Keratinocyte (primary cell): ENCODE results near the gene FOXE1. TPM values are rescaled to one million over a fixed set of nuclear protein-coding genes. Genes with fewer than 3 reads are reported as not detected.

Source experiments
- DNase-seq: peaks from one replicate; pipeline ENCODE4 v3.0.0-alpha.2; 2011; ENCODE audit warnings: low read depth, missing footprints, low spot score
- FAIRE-seq: peaks from 2 replicates; lab custom pipeline; 2011; peaks lifted over from hg19 to GRCh38; lab: Jason Lieb, UNC
- H2AFZ ChIP-seq: 2 replicates; pipeline ENCODE4 v1.6.0; 2012; ENCODE audit warnings: low read length, control low read depth, inconsistent platforms; ENCODE audit not compliant: control insufficient read depth
- H3K27ac ChIP-seq: 2 replicates; pipeline ENCODE4 v1.5.1; 2011; ENCODE audit warnings: low read length; ENCODE audit not compliant: control insufficient read depth, insufficient read depth
- H3K27me3 ChIP-seq: 3 replicates; pipeline ENCODE4 v1.6.0; 2011; ENCODE audit warnings: low read length; ENCODE audit not compliant: control insufficient read depth, insufficient read depth; ENCODE audit errors: extremely low read depth
- H3K36me3 ChIP-seq, 2 experiments: 2 replicates in 1 of 2; 3 replicates in 1 of 2; pipeline ENCODE4 v1.5.1; 2011; ENCODE audit warnings: low read length in 2 of 2, mild to moderate bottlenecking in 1 of 2; ENCODE audit not compliant: control insufficient read depth in 2 of 2, insufficient read depth in 2 of 2; ENCODE audit errors: extremely low read depth in 1 of 2
- H3K4me1 ChIP-seq: 3 replicates; pipeline ENCODE4 v1.5.1; 2011; ENCODE audit warnings: low read length; ENCODE audit not compliant: control insufficient read depth, insufficient read depth; ENCODE audit errors: extremely low read depth
- H3K4me2 ChIP-seq: 3 replicates; pipeline ENCODE4 v1.6.0; 2011; ENCODE audit warnings: low read depth, low read length; ENCODE audit not compliant: control insufficient read depth, insufficient read depth; ENCODE audit errors: extremely low read depth
- H3K4me3 ChIP-seq, 3 experiments: fragments of 200-600 bp in 1 of 3; sonication (generic) in 1 of 3; 2 replicates in 2 of 3; 3 replicates in 1 of 3; pipeline ENCODE4 v1.5.1; 2011 to 2016; ENCODE audit warnings: low read length in 3 of 3, mild to moderate bottlenecking in 3 of 3, control low read depth in 2 of 3, inconsistent platforms in 1 of 3, low read depth in 1 of 3, mixed read lengths in 1 of 3, mixed run types in 1 of 3, moderate library complexity in 1 of 3; ENCODE audit not compliant: control insufficient read depth in 2 of 3, insufficient read depth in 2 of 3; ENCODE audit errors: extremely low read depth in 1 of 3
- H3K79me2 ChIP-seq: 2 replicates; pipeline ENCODE4 v1.6.0; 2012; ENCODE audit warnings: low read length; ENCODE audit not compliant: control insufficient read depth, insufficient read depth
- H3K9ac ChIP-seq: 3 replicates; pipeline ENCODE4 v1.6.0; 2011; ENCODE audit warnings: low read length; ENCODE audit not compliant: control insufficient read depth, insufficient read depth; ENCODE audit errors: extremely low read depth
- H3K9me1 ChIP-seq: 3 replicates; pipeline ENCODE4 v1.6.0; 2011; ENCODE audit warnings: low read length; ENCODE audit not compliant: control insufficient read depth, insufficient read depth; ENCODE audit errors: extremely low read depth
- H3K9me3 ChIP-seq: 2 replicates; pipeline ENCODE4 v1.5.1; 2012; ENCODE audit warnings: low read depth, low read length; ENCODE audit not compliant: control insufficient read depth
- H4K20me1 ChIP-seq: 3 replicates; pipeline ENCODE4 v1.6.0; 2011; ENCODE audit warnings: low read length; ENCODE audit not compliant: control insufficient read depth, insufficient read depth; ENCODE audit errors: extremely low read depth
- CTCF ChIP-seq, 3 experiments: IDR thresholded peaks in 1 of 3; conservative IDR thresholded peaks in 1 of 3; optimal IDR thresholded peaks in 1 of 3; 2 replicates in 2 of 3; 3 replicates in 1 of 3; pipeline versions ENCODE3 to v1.5.1; 2011; ENCODE audit warnings: low read length in 3 of 3, mild to moderate bottlenecking in 3 of 3, moderate library complexity in 2 of 3, control low read depth in 1 of 3, inconsistent platforms in 1 of 3; ENCODE audit not compliant: insufficient read depth in 2 of 3; ENCODE audit errors: extremely low read depth in 1 of 3
- EZH2 ChIP-seq: IDR thresholded peaks from one replicate; pipeline ENCODE4 v1.6.1; 2012; ENCODE audit warnings: inconsistent platforms, mild to moderate bottlenecking, low read length, moderate library complexity
- dilution Hi-C: fragments of 300-500 bp; cut with MboI; formaldehyde crosslinking; loops from one replicate; pipeline ENCODE4 v1.7.0; 2020; ENCODE audit warnings: low sequenced_read_pairs; ENCODE audit not compliant: extremely low pct_ligation_motif_present
- polyA plus RNA-seq, 5 experiments: library from polyadenylated mRNA; depleted of rRNA in 3 of 5; stranded (reverse) in 3 of 5; stranded (forward) in 1 of 5; unstranded in 1 of 5; fragments of >200 nt; gene quantifications; 1 replicate in 1 of 5; 2 replicates in 3 of 5; 3 replicates in 1 of 5; pipeline versions ENCODE4 v1.2.1 to v1.2.3, GENCODE V29; 2011 to 2012; ENCODE audit warnings: missing spikeins in 2 of 5, low read depth in 1 of 5, low replicate concordance in 1 of 5

The FOXE1 gene
- polyA plus RNA-seq, 1 donor (not counting 4 experiments of a cell fraction or from before 2014, with no cell fraction given) = 0.97 TPM

GRCh38 chr9:97855899-97856298 lies 2.9 kb downstream of the FOXE1 start:
- Histone ChIP-seq H3K9ac (no peak overlapping the region), H3K9me3 (no peaks in the 10 kb centered on the region), H3K9me1 (no peaks in the 10 kb centered on the region), H3K4me2 (no peak overlapping the region), H3K4me3 (no peak overlapping the region), H2AFZ (no peak overlapping the region), H3K79me2 (no peaks in the 10 kb centered on the region), H3K4me1 (peaks cover 21% of the 10 kb centered on the region), H3K27me3 (peaks cover 31% of the 10 kb centered on the region), H3K36me3 (no peaks in the 10 kb centered on the region), H3K27ac (no peak overlapping the region), H4K20me1 (no peaks in the 10 kb centered on the region)
- TF ChIP-seq CTCF (optimal IDR thresholded peaks at IDR 0.05 in 1 of 3, IDR thresholded peaks at IDR 0.05 in 1 of 3, conservative IDR thresholded peaks at IDR 0.05 in 1 of 3; ENCODE audit: extremely low read depth in 1 of 3, insufficient read depth in 2 of 3, low read length in 3 of 3) (no peak), EZH2 (no peak)
- dilution Hi-C loops = loop anchor here (10.0 kb wide), 1 partner anchor 91 kb away; no protein-coding TSS in a partner anchor
- DNase-seq = no peak
- no peak for FAIRE-seq

GRCh38 chr9:97856857-97857605 lies 4.0 kb downstream of the FOXE1 start:
- H3K4me2 ChIP-seq = no peak overlapping the region
- dilution Hi-C loops = loop anchor here (10.0 kb wide), 1 partner anchor 92 kb away; no protein-coding TSS in a partner anchor
- no peaks in the 10 kb centered on the region for H3K79me2 ChIP-seq
- no peaks in the 10 kb centered on the region for H3K9me3 ChIP-seq
- no peak overlapping the region for H3K9ac ChIP-seq
- no peak overlapping the region for H2AFZ ChIP-seq
- H3K4me1 ChIP-seq = peaks cover 17% of the 10 kb centered on the region
- H3K9me1 ChIP-seq = no peaks in the 10 kb centered on the region
- H3K27me3 ChIP-seq = peaks cover 21% of the 10 kb centered on the region
- H3K36me3 ChIP-seq = no peaks in the 10 kb centered on the region
- H3K4me3 ChIP-seq = no peak overlapping the region
- H3K27ac ChIP-seq = no peak overlapping the region
- TF ChIP-seq EZH2 (no peak), CTCF (optimal IDR thresholded peaks at IDR 0.05 in 1 of 3, IDR thresholded peaks at IDR 0.05 in 1 of 3, conservative IDR thresholded peaks at IDR 0.05 in 1 of 3; ENCODE audit: extremely low read depth in 1 of 3, insufficient read depth in 2 of 3, low read length in 3 of 3) (no peak)
- H4K20me1 ChIP-seq = no peaks in the 10 kb centered on the region
- FAIRE-seq = no peak
- DNase-seq = no peak
